Ectodermal cell (in vitro differentiated cells): ENCODE measurements around the gene CPT1A.

Source experiments
- H3K27ac ChIP-seq: 2 replicates; pipeline ENCODE4 v1.7.0; 2013; ENCODE audit warnings: mild to moderate bottlenecking, low read depth, low read length; ENCODE audit not compliant: insufficient read depth, poor library complexity, severe bottlenecking
- H3K27me3 ChIP-seq: 2 replicates; pipeline ENCODE4 v1.7.0; 2013; ENCODE audit warnings: mild to moderate bottlenecking, low read length; ENCODE audit not compliant: insufficient read depth, control insufficient read depth, poor library complexity, severe bottlenecking
- H3K36me3 ChIP-seq: one replicate; pipeline ENCODE4 v1.7.0; 2013; ENCODE audit warnings: low read length; ENCODE audit not compliant: control insufficient read depth, insufficient read depth
- H3K4me1 ChIP-seq: one replicate; pipeline ENCODE4 v1.7.0; 2013; ENCODE audit warnings: low read length; ENCODE audit not compliant: control insufficient read depth, insufficient read depth
- H3K4me3 ChIP-seq: 2 replicates; pipeline ENCODE4 v1.7.0; 2013; ENCODE audit warnings: low read depth, low read length, control low read depth; ENCODE audit not compliant: insufficient read depth
- H3K9me3 ChIP-seq: 2 replicates; pipeline ENCODE4 v1.7.0; 2013; ENCODE audit warnings: mild to moderate bottlenecking, low read length, moderate library complexity; ENCODE audit not compliant: control insufficient read depth
- WGBS, 2 experiments: methylation state at CpG; one replicate each; pipeline ENCODE4 v1.1.7; 2013; ENCODE audit warnings: missing lambda C conversion rate in 2 of 2; 5-methylcytosine and 5-hydroxymethylcytosine counted together

The CPT1A gene

GRCh38 chr11:68817554-68817953 is 24.2 kb downstream of the CPT1A start:
- H3K4me3 ChIP-seq, result no peak overlapping the region
- 92 to 95% methylated on average over 4 of the region's 4 CpGs for WGBS, 2 experiments

GRCh38 chr11:68816917-68817419 is 24.7 kb downstream of the CPT1A start:
- Histone ChIP-seq H3K27ac (no peak overlapping the region), H3K9me3 (no peaks in the 10 kb centered on the region), H3K27me3 (no peaks in the 10 kb centered on the region), H3K36me3 (no peaks in the 10 kb centered on the region), H3K4me1 (no peaks in the 10 kb centered on the region), H3K4me3 (no peak overlapping the region)
- WGBS, 2 experiments, result 89 to 91% methylated on average over 7 of the region's 7 CpGs

More at GRCh38 chr11:68817554-68817953, 24.2 kb downstream of the CPT1A start:
- Histone ChIP-seq H3K9me3 (no peaks in the 10 kb centered on the region), H3K36me3 (no peaks in the 10 kb centered on the region), H3K4me1 (no peaks in the 10 kb centered on the region), H3K27ac (no peak overlapping the region), H3K27me3 (no peaks in the 10 kb centered on the region)

GRCh38 chr11:68816251-68816776 is 25.4 kb downstream of the CPT1A start:
- no peaks in the 10 kb centered on the region for H3K36me3 ChIP-seq
- H3K27me3 ChIP-seq, result no peaks in the 10 kb centered on the region
- WGBS, 2 experiments, result 84 to 86% methylated on average over 22 of the region's 22 CpGs
- no peak overlapping the region for H3K27ac ChIP-seq
- no peaks in the 10 kb centered on the region for H3K4me1 ChIP-seq
- no peak overlapping the region for H3K4me3 ChIP-seq
- H3K9me3 ChIP-seq, result no peaks in the 10 kb centered on the region

- WGBS, 2 experiments, result 91 to 95% methylated on average over 11 of the region's 11 CpGs
- Histone ChIP-seq H3K4me3 (no peak overlapping the region), H3K36me3 (no peaks in the 10 kb centered on the region), H3K27ac (no peak overlapping the region), H3K9me3 (no peaks in the 10 kb centered on the region), H3K4me1 (no peaks in the 10 kb centered on the region), H3K27me3 (no peaks in the 10 kb centered on the region)
These were observed 27.9 kb downstream of the CPT1A start for GRCh38 chr11:68813773-68814172.

GRCh38 chr11:68812526-68812925 is 29.2 kb downstream of the CPT1A start:
- H3K4me1 ChIP-seq, result no peaks in the 10 kb centered on the region
- WGBS, 2 experiments, result 92 to 94% methylated on average over 15 of the region's 15 CpGs
- H3K9me3 ChIP-seq, result no peaks in the 10 kb centered on the region
- H3K36me3 ChIP-seq, result no peaks in the 10 kb centered on the region
- H3K27me3 ChIP-seq, result no peaks in the 10 kb centered on the region
- H3K4me3 ChIP-seq, result no peak overlapping the region
- H3K27ac ChIP-seq, result no peak overlapping the region

- WGBS, 2 experiments, result 91 to 95% methylated on average over 7 of the region's 7 CpGs
- Histone ChIP-seq H3K4me3 (no peak overlapping the region), H3K36me3 (no peaks in the 10 kb centered on the region), H3K27ac (no peak overlapping the region), H3K9me3 (no peaks in the 10 kb centered on the region), H3K4me1 (no peaks in the 10 kb centered on the region), H3K27me3 (no peaks in the 10 kb centered on the region)
These were observed 31.6 kb downstream of the CPT1A start for GRCh38 chr11:68810164-68810563.

- 91 to 92% methylated on average over 5 of the region's 5 CpGs for WGBS, 2 experiments
- H3K4me3 ChIP-seq, result no peak overlapping the region
- H3K27ac ChIP-seq, result no peak overlapping the region
- no peaks in the 10 kb centered on the region for H3K36me3 ChIP-seq
- no peaks in the 10 kb centered on the region for H3K9me3 ChIP-seq
- H3K4me1 ChIP-seq, result no peaks in the 10 kb centered on the region
- no peaks in the 10 kb centered on the region for H3K27me3 ChIP-seq
These were observed 32.2 kb downstream of the CPT1A start for GRCh38 chr11:68809506-68809905.

GRCh38 chr11:68808787-68809186 is 32.9 kb downstream of the CPT1A start:
- Histone ChIP-seq H3K27me3 (no peaks in the 10 kb centered on the region), H3K9me3 (no peaks in the 10 kb centered on the region), H3K27ac (no peak overlapping the region), H3K4me3 (no peak overlapping the region), H3K36me3 (no peaks in the 10 kb centered on the region), H3K4me1 (no peaks in the 10 kb centered on the region)
- WGBS, 2 experiments, result 100% methylated on average over 1 of the region's 2 CpGs; no CpG with 5 or more reads in 1 of the 2 experiments

GRCh38 chr11:68806931-68807844 is 34.5 kb downstream of the CPT1A start:
- no peak overlapping the region for H3K27ac ChIP-seq
- no peak overlapping the region for H3K4me3 ChIP-seq
- no peaks in the 10 kb centered on the region for H3K27me3 ChIP-seq
- H3K36me3 ChIP-seq, result no peaks in the 10 kb centered on the region
- no peaks in the 10 kb centered on the region for H3K9me3 ChIP-seq
- WGBS, 2 experiments, result 94 to 96% methylated on average over 23 of the region's 23 CpGs
- no peaks in the 10 kb centered on the region for H3K4me1 ChIP-seq

GRCh38 chr11:68804786-68805185 is 36.9 kb downstream of the CPT1A start:
- no peak overlapping the region for H3K27ac ChIP-seq
- no peaks in the 10 kb centered on the region for H3K36me3 ChIP-seq
- no peaks in the 10 kb centered on the region for H3K27me3 ChIP-seq
- no peak overlapping the region for H3K4me3 ChIP-seq
- no peaks in the 10 kb centered on the region for H3K4me1 ChIP-seq
- no peaks in the 10 kb centered on the region for H3K9me3 ChIP-seq
- WGBS, 2 experiments, result 84 to 89% methylated on average over 3 of the region's 3 CpGs
